Stimulated activated CD8-positive, alpha-beta memory T cell treated with anti-CD3 and anti-CD28 coated beads, Interleukin-7, amount 100 ng/mL, for 24 hours (primary cell): Measurements from ENCODE around the gene AP2A2.

Experiments
- DNase-seq: peaks from one replicate; pipeline ENCODE4 v3.0.0-alpha.2; 2020; ENCODE audit warnings: low read depth

The AP2A2 gene

GRCh38 chr11:1042626-1043562 is 117.2 kb downstream of the AP2A2 start:
- DNase-seq, result no peak

GRCh38 chr11:1043563-1044096 is 118.0 kb downstream of the AP2A2 start:
- DNase-seq, result no peak

- no peak for DNase-seq
Observed at GRCh38 chr11:1044160-1044559, 118.5 kb downstream of the AP2A2 start.

- DNase-seq, result no peak
Observed at GRCh38 chr11:1047595-1048156, 122.0 kb downstream of the AP2A2 start.

GRCh38 chr11:1048375-1049070 is 122.9 kb downstream of the AP2A2 start:
- no peak for DNase-seq

GRCh38 chr11:1049071-1049405 is 123.4 kb downstream of the AP2A2 start:
- no peak for DNase-seq

- DNase-seq, result no peak
Observed at GRCh38 chr11:1049431-1049891, 123.8 kb downstream of the AP2A2 start.

GRCh38 chr11:1049911-1050580 is 124.4 kb downstream of the AP2A2 start:
- DNase-seq, result no peak

GRCh38 chr11:1050581-1051355 is 125.1 kb downstream of the AP2A2 start:
- DNase-seq, result peak; percentile 40

- DNase-seq, result no peak
Observed at GRCh38 chr11:1051356-1052132, 125.9 kb downstream of the AP2A2 start.

GRCh38 chr11:1052133-1053011 is 126.7 kb downstream of the AP2A2 start:
- DNase-seq, result no peak

GRCh38 chr11:1053121-1053901 is 127.6 kb downstream of the AP2A2 start:
- no peak for DNase-seq

- DNase-seq, result no peak
Observed at GRCh38 chr11:1054143-1055108, 128.8 kb downstream of the AP2A2 start.

GRCh38 chr11:1055109-1055703 is 129.5 kb downstream of the AP2A2 start:
- DNase-seq, result no peak

GRCh38 chr11:1055990-1056771 is 130.5 kb downstream of the AP2A2 start:
- no peak for DNase-seq

GRCh38 chr11:1057806-1058205 is 132.1 kb downstream of the AP2A2 start:
- DNase-seq, result no peak
